RWPE2 (cell line): ENCODE results near the gene AFMID.
"Not testable (repeated sequence)": the region's sequence is repeated elsewhere in the genome, so short reads cannot be mapped to it uniquely, and the experiment has no call there.

Experiments used
- ATAC-seq: fragments of 200-7000 bp; cut with Tn5 transposase; 3 replicates; pipeline ENCODE4 v1.9.1; 2021; ENCODE audit warnings: low read depth
- DNase-seq: peaks from one replicate; pipeline ENCODE4 v3.0.0-alpha.2; 2020; ENCODE audit warnings: low spot score
- H3K27ac ChIP-seq: fragments of 450-650 bp; 2 replicates; pipeline ENCODE4 v1.5.1; 2017; ENCODE audit warnings: mild to moderate bottlenecking; ENCODE audit not compliant: poor library complexity, severe bottlenecking
- H3K27me3 ChIP-seq: fragments of 250-450 bp; sonication (Bioruptor Pico); 2 replicates; pipeline ENCODE4 v1.5.1; 2021; ENCODE audit warnings: mild to moderate bottlenecking, moderate library complexity; ENCODE audit not compliant: insufficient read depth, poor library complexity, severe bottlenecking
- H3K36me3 ChIP-seq: fragments of 250-450 bp; sonication (Bioruptor Pico); 2 replicates; pipeline ENCODE4 v1.5.1; 2020; ENCODE audit warnings: low read depth, mild to moderate bottlenecking, moderate library complexity
- H3K4me1 ChIP-seq: fragments of 250-450 bp; sonication (Bioruptor Pico); 2 replicates; pipeline ENCODE4 v1.5.1; 2021; ENCODE audit warnings: mild to moderate bottlenecking, moderate library complexity; ENCODE audit not compliant: insufficient read depth, poor library complexity, severe bottlenecking
- H3K4me3 ChIP-seq: fragments of 250-450 bp; sonication (Bioruptor Pico); 2 replicates; pipeline ENCODE4 v1.5.1; 2021; ENCODE audit warnings: mild to moderate bottlenecking, moderate library complexity; ENCODE audit not compliant: severe bottlenecking
- H3K9me3 ChIP-seq: fragments of 250-450 bp; sonication (Bioruptor Pico); 2 replicates; pipeline ENCODE4 v1.5.1; 2021; ENCODE audit warnings: mild to moderate bottlenecking, moderate library complexity; ENCODE audit not compliant: severe bottlenecking
- CTCF ChIP-seq: fragments of 450-650 bp; IDR thresholded peaks from one replicate; pipeline ENCODE4 v1.5.1; 2017; ENCODE audit warnings: mild to moderate bottlenecking, moderate library complexity; ENCODE audit not compliant: poor library complexity, severe bottlenecking

The AFMID gene

GRCh38 chr17:78252111-78252634, 65.0 kb downstream of the AFMID start:
- ATAC-seq, result no peak
- H3K27ac ChIP-seq, result no peak overlapping the region
- peak; percentile 52 for DNase-seq
- H3K36me3 ChIP-seq, result no peaks in the 10 kb centered on the region
- no peaks in the 10 kb centered on the region for H3K9me3 ChIP-seq
- no peaks in the 10 kb centered on the region for H3K27me3 ChIP-seq
- TF ChIP-seq CTCF, result no peak
- no peak overlapping the region for H3K4me3 ChIP-seq
- peaks cover 6% of the 10 kb centered on the region for H3K4me1 ChIP-seq

- Histone ChIP-seq H3K36me3 (no peaks in the 10 kb centered on the region), H3K4me1 (peaks cover 6% of the 10 kb centered on the region), H3K9me3 (no peaks in the 10 kb centered on the region), H3K27me3 (no peaks in the 10 kb centered on the region), H3K27ac (no peak overlapping the region), H3K4me3 (no peak overlapping the region)
- DNase-seq (peak; percentile 61), ATAC-seq (no peak)
- TF ChIP-seq CTCF, result no peak
These were observed 65.8 kb downstream of the AFMID start for GRCh38 chr17:78252701-78253635.

GRCh38 chr17:78253636-78253945, 66.4 kb downstream of the AFMID start:
- H3K4me1 ChIP-seq, ATAC-seq: not testable (repeated sequence)

GRCh38 chr17:78253946-78254672, 66.9 kb downstream of the AFMID start:
- Histone ChIP-seq H3K4me1 (peaks cover 6% of the 10 kb centered on the region), H3K36me3 (no peaks in the 10 kb centered on the region), H3K4me3 (peak overlapping the region; percentile 70), H3K9me3 (no peaks in the 10 kb centered on the region), H3K27ac (no peak overlapping the region), H3K27me3 (no peaks in the 10 kb centered on the region)
- TF ChIP-seq CTCF, result no peak
- DNase-seq (peak; percentile 80), ATAC-seq (peak; percentile 56)

More at GRCh38 chr17:78253636-78253945, 66.4 kb downstream of the AFMID start:
- H3K9me3 ChIP-seq, H3K36me3 ChIP-seq, H3K27ac ChIP-seq, DNase-seq, H3K27me3 ChIP-seq: not testable (repeated sequence)
- H3K4me3 ChIP-seq, result peak overlapping the region; percentile 70

- no peak overlapping the region for H3K4me3 ChIP-seq
- ATAC-seq (no peak), DNase-seq (no peak)
- no peaks in the 10 kb centered on the region for H3K36me3 ChIP-seq
- no peaks in the 10 kb centered on the region for H3K9me3 ChIP-seq
- no peak overlapping the region for H3K27ac ChIP-seq
- no peaks in the 10 kb centered on the region for H3K27me3 ChIP-seq
- peaks cover 6% of the 10 kb centered on the region for H3K4me1 ChIP-seq
- TF ChIP-seq CTCF, result no peak
These were observed 68.0 kb downstream of the AFMID start for GRCh38 chr17:78255029-78255656.
